Caki2 (cell line): ENCODE measurements around the gene SLC25A43. TPM values are rescaled to one million over a fixed set of nuclear protein-coding genes. Genes with fewer than 3 reads are reported as not detected.
A peak's percentile ranks its signal among the peaks of the same experiment; 100 is the strongest.

ENCODE experiments used
- DNase-seq: peaks from one replicate; pipeline ENCODE4 v3.0.0-alpha.2; 2015; ENCODE audit warnings: low read depth
- in situ Hi-C: cut with HindIII; loops from 2 replicates; pipeline ENCODE4 v1.10.0; 2016; ENCODE audit warnings: low sequenced_read_pairs, low pct_unique_long_range_greater_than_20kb, mixed read lengths
- total RNA-seq: library from RNA; depleted of rRNA; stranded (reverse); fragments of >200 nt; shearing (Covaris generic); gene quantifications from 2 replicates; pipeline ENCODE4 v1.2.3, GENCODE V29; 2014; ENCODE audit warnings: low replicate concordance

Gene SLC25A43
- total RNA-seq, 1 experiment from 2014 or later, result 24.8 TPM

DNA sequence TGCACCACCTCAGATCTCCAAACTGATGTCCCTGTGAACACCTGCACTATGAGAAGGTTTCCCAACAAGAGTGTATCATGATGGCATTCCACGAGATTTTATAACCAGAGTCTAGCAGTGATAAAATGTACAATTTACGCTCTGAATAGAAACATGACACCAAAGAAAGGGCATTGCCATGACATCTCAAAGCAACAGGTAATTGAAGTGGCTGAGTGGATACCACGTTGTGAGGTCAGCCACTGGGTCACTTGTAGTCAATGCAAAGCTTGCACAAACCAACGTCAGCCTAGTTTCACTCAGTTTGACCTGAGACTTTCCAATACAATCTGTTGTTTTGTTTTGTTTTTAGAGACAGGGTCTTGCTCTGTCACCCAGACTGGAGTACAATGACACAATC is 54.1 kb downstream of the SLC25A43 start:
- in situ Hi-C loops, result no loop called here
- DNase-seq, result no peak

GRCh38 chrX:119455264-119455663 is 56.1 kb downstream of the SLC25A43 start:
- DNase-seq, result no peak
- in situ Hi-C loops, result no loop called here

- no peak for DNase-seq
These were observed 60.0 kb downstream of the SLC25A43 start for GRCh38 chrX:119459181-119459580.

GRCh38 chrX:119465555-119465954 is 66.4 kb downstream of the SLC25A43 start:
- DNase-seq, result no peak
- in situ Hi-C loops, result no loop called here

More at GRCh38 chrX:119459181-119459580, 60.0 kb downstream of the SLC25A43 start:
- in situ Hi-C loops, result no loop called here

DNA sequence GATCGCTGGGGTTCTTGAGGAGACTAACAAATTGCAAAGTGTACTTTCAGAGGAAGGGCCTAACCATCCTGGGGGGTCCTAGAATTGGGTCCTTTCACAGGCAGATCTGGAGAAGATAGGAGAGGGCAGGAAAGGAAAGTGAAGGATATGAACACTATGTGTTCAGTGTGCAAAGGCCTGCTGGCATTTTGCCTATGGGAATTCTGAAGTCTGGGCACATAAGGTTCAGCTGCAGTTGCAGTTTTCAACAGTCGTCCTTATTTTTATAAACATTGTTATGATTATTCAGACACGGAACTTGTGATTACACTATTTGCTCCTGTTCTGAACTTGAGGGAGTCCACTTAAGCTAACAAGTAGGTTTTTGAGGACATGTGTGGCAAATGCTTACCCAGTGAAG is 67.8 kb downstream of the SLC25A43 start:
- in situ Hi-C loops, result no loop called here
- DNase-seq, result no peak

- no peak for DNase-seq
These were observed 68.3 kb downstream of the SLC25A43 start for GRCh38 chrX:119467433-119467832.

GRCh38 chrX:119467842-119468550 is 68.9 kb downstream of the SLC25A43 start, which contains the start of gene SLC25A5:
Gene SLC25A5, plus strand, starts transcription at chrX:119468444. Its CDS starts 72 bp downstream, at chrX:119468516.
- DNase-seq, result peak; percentile 86
- in situ Hi-C loops, result no loop called here

More at GRCh38 chrX:119467433-119467832, 68.3 kb downstream of the SLC25A43 start:
- in situ Hi-C loops, result no loop called here

DNA sequence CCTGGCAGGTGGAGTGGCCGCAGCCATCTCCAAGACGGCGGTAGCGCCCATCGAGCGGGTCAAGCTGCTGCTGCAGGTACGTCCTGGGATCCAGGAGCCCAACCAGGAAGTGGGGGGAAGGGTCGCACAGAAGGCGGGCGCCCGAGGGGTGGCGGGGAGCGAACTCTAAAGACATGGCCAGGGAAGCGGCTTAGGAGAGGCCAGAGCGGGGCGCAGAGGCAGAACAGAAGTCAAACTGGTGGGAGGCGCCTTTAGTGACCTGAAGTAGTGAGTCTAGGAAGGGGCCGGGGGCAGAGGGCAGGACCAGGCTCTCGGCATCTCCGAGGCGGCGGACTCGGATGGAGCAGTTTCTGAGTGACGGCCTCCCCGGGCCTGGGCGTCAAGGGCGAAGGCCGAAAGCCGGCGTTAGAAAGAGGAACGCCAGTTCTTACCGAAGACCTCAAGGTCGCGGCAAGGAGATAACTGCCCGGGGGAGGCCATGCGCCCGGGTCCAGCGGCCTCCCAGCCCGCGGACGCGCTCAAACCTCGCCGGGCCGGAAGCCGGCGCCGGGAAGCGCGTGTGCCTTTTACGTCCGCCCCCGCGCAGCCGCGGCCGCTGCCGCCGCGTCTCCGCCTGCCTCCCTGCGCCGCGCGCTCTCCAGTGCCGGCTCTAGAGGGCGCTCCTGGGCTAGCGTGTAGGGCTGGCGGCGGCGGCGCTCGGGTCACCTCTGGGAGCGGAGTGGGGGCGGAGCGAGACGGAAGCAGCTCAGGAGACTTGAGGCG is 69.6 kb downstream of the SLC25A43 start:
- in situ Hi-C loops, result no loop called here
- peak; percentile 82 for DNase-seq

DNA sequence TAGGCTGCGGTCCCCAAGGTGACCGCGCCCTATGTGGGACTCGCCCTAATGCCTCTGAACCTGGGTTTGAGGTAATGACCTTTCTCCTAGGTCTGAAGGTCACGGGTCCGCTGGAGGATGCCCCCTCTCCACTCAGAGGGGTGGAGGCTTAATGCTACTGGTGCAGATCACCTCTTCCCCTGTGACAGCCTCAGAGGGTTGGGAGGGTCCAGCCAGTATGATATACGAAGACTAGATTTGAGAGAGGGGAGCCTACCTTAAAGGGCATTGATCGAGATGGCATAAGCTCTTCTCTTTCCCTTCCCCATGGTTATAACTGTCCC is 70.1 kb downstream of the SLC25A43 start:
- in situ Hi-C loops, result no loop called here

GRCh38 chrX:119474615-119475388 is 75.7 kb downstream of the SLC25A43 start:
- in situ Hi-C loops, result no loop called here
- no peak for DNase-seq

More for the DNA sequence above, 70.1 kb downstream of the SLC25A43 start:
- no peak for DNase-seq

- in situ Hi-C loops, result no loop called here
- no peak for DNase-seq
These were observed 76.4 kb downstream of the SLC25A43 start for GRCh38 chrX:119475389-119476101.

- in situ Hi-C loops, result no loop called here
- DNase-seq, result peak; percentile 28
These were observed 78.7 kb downstream of the SLC25A43 start for GRCh38 chrX:119477812-119478232.

DNA sequence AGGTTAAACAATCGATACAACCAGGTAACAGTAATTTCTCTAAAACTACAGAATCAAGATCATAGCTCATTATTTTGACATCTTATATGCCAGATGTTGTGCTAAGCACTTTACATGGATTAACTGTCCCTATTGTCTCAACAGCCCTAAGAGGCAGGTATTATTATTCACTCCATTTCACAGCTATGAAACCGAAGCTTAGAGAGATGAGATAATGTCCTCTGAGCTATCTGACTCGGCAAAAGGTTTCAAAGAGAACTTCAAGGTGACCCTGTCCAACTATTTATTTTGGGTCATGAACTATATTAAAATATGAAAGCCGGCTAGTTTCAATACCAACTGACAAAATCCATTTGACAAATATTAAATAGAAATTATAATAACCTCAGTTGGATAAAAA is 79.4 kb downstream of the SLC25A43 start:
- in situ Hi-C loops, result no loop called here
- no peak for DNase-seq

DNA sequence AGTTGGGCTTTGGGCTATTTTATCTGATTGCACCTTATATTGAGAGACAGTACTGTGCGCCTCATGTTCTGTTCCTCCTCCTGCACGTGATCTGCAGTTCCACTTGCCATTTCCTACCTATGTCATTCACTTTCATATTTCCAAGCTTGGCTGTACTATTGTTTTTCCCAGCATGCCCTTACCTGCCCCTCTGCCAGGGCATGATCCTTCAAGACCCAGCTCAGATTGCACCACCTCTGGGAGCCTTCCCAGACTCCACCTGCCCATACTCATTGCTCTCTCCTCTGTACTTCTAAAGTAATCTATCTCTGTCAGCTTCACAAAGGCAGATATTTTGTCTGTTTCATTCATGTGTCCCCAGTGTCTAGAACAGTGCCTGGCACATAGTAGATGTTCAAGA is 80.7 kb downstream of the SLC25A43 start:
- in situ Hi-C loops, result no loop called here

GRCh38 chrX:119481323-119481801 is 82.2 kb downstream of the SLC25A43 start:
- in situ Hi-C loops, result no loop called here
- DNase-seq, result no peak

More for the DNA sequence above, 80.7 kb downstream of the SLC25A43 start:
- no peak for DNase-seq

DNA sequence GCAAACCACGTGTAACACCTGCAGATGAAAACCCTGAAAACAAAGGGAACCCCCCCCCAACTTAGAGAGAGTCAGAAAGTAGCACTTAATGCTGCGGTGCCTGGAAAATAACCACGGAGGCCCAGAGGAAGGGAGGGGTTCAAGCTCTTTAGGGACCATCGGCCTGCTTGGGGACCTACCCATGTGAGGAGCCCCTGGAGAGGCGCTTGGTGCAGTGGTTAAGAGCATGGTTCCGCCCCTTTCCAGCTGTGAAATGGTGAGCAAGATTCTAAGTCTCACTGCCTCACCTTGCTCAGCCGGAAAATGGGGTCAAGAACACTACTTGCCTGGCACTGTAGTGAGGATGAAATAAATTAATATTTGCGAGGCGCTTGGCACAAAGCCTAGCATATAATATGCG is 82.9 kb downstream of the SLC25A43 start:
- no peak for DNase-seq
- in situ Hi-C loops, result no loop called here

DNA sequence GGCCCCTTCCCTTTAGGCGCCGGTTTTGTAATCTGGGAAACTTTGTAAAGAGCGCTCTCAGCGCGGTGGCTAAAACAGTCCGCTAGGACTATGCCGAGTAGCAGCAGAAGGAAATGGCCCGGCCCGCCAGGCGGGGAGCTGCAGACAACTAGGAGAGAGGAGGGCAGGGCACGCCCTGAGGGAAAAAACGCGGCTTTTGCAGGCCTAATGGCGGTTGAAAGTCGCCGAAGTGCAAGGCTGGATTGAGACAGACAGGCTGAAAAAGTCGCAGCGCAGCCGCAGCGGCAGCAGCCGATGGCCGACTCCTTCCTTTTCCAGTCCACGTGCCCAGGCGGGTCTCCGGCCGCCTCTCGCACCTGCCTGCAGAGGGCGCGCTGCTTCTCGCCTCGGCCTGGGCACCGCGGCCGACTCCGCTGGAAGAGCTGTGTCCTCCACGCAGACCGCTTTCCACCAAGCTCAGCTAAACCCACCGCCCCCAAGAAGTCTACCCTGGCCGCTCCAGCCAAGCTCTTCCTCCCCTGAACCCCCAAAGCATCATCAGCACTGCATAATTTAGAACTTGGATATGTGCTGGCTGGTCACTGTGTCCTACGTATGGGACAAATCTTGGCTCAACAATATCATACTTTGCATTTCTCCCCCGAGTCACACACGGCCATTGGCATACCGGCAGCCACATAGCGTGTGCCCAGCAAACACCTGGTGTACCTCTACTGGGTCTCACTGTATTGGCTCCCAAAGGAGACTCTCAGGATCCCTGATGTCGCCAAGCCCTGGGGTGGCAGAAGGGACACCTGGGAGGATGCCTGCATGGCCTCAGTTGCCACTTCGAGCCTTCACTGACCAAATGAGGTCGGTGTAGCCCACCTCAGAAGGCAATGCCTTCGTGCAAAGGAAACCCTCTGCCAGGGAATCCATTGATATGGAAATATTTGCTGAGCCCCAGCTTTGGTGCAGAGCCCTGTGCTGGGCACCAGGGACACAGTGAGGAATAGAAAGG is 83.6 kb downstream of the SLC25A43 start:
- peak; percentile 49 for DNase-seq
- in situ Hi-C loops, result no loop called here
